Retinal pigment epithelial cell (primary cell): ENCODE data around the gene PSMD11.
A peak's percentile ranks its signal among the peaks of the same experiment; 100 is the strongest.
"Not testable (repeated sequence)": the region's sequence is repeated elsewhere in the genome, so short reads cannot be mapped to it uniquely, and the experiment has no call there.

Experiments
- DNase-seq: peaks from one replicate; pipeline ENCODE4 v3.0.0-alpha.2; 2010; ENCODE audit warnings: low read depth
- H3K4me3 ChIP-seq: 2 replicates; pipeline ENCODE4 v1.5.1; 2011; ENCODE audit warnings: mild to moderate bottlenecking, low read length, control low read depth, moderate library complexity
- TF ChIP-seq, protein P1 (sequence below): conservative IDR thresholded peaks from 2 replicates; pipeline ENCODE4 v1.5.1; 2011; ENCODE audit warnings: low read depth, low read length, control low read depth, inconsistent platforms

The PSMD11 gene

DNA sequence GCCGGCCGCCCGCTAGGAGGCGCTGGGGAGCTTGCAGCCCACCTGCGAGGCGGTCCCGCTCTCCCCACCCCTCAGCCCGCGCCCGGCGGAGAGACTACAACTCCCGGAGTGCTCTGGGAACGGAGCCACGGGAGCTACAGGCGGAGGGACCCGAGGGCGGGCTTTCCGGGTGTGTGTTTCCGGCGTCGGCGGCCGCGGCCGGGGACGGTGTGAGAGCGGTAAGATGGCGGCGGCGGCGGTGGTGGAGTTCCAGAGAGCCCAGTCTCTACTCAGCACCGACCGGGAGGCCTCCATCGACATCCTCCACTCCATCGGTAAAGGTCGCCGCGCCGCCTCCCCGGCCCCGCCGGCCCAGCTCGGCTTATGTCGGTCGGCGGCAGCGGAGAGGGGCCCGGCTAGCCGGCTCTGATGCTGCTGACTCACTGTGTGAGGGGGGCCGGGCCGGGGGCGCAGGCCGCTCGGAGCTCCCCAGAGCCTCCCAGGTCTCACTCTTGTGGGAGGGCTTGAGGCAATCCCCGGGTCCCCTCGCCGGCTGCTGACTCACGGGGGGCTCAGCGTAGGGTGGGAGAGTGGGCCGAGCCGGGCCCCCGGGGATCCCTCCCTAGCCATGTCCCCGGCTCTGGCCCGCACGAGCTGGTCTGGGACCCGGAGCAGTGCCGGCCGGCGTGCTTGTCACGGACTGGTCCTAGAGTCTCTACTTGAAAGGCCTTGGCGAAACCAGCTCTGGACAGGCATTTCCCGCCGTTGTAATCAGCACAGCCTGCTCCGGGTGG is at the start of gene PSMD11:
Gene PSMD11, plus strand, starts transcription at position 210 of the 773 bp plus-strand sequence. Its CDS starts 14 bp downstream, at position 224.
- TF ChIP-seq, protein P1, sequence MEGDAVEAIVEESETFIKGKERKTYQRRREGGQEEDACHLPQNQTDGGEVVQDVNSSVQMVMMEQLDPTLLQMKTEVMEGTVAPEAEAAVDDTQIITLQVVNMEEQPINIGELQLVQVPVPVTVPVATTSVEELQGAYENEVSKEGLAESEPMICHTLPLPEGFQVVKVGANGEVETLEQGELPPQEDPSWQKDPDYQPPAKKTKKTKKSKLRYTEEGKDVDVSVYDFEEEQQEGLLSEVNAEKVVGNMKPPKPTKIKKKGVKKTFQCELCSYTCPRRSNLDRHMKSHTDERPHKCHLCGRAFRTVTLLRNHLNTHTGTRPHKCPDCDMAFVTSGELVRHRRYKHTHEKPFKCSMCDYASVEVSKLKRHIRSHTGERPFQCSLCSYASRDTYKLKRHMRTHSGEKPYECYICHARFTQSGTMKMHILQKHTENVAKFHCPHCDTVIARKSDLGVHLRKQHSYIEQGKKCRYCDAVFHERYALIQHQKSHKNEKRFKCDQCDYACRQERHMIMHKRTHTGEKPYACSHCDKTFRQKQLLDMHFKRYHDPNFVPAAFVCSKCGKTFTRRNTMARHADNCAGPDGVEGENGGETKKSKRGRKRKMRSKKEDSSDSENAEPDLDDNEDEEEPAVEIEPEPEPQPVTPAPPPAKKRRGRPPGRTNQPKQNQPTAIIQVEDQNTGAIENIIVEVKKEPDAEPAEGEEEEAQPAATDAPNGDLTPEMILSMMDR = peak; percentile 87
- peak; percentile 86 for DNase-seq

DNA sequence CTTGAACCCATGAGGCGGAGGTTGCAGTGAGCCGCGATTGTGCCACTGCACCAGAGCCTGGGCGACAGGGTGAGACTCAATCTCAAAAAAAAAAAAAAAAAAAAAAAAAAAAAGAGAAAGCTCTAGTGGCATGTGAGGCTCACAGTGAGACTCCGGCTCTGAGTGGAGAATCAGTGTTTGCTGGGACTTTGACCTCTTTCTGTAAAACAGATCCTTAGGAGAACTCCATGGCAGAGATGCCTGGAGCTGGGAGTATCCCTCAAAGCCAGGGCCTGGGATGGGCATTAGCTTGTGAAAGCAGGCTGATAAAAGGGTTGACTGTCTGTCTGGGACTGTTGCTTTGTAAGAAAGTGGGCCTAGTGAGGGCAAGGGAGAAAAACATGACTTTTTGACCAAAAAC is 48.0 kb upstream of the PSMD11 start:
- TF ChIP-seq, protein P1 = no peak
- DNase-seq = no peak
- H3K4me3 ChIP-seq = no peak overlapping the region

More for the DNA sequence above, at the start of gene PSMD11:
- peak within 1 kb of the TSS; percentile 99 for H3K4me3 ChIP-seq

DNA sequence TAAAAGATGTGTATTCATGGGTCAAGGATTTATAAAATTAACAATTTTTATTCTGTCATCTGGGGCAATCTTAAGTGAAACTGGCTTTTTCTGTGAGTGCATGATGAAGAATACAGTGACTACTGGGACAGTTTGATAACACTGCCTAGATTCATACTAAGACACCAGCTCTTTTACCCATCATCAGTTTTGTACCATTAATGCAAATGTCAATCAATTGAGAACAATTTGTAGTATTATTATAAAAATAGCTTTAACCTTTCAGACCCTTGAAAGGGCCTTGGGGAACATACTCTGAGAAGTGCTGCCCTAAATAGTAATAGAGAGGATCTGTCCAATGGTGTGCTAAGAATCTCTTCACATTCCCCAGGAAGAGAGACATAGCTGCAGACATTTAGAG is 45.4 kb upstream of the PSMD11 start:
- DNase-seq = no peak
- TF ChIP-seq, protein P1 = no peak

DNA sequence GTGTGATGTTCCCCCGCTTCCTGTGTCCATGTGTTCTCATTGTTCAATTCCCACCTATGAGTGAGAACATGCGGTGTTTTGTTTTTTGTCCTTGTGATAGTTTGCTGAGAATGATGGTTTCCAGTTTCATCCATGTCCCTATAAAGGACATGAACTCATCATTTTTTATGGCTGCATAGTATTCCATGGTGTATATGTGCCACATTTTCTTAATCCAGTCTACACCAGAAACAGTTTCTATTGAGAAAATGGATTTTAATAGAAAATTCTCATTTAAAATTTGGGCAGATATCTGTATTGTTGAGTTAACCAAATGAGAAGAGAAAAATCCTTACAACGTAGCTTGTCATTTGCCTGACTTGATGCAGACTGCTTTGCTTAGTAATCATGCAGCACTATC is 34.2 kb upstream of the PSMD11 start:
- not testable (repeated sequence) for H3K4me3 ChIP-seq, DNase-seq

More for the DNA sequence above, 45.4 kb upstream of the PSMD11 start:
- no peak overlapping the region for H3K4me3 ChIP-seq

DNA sequence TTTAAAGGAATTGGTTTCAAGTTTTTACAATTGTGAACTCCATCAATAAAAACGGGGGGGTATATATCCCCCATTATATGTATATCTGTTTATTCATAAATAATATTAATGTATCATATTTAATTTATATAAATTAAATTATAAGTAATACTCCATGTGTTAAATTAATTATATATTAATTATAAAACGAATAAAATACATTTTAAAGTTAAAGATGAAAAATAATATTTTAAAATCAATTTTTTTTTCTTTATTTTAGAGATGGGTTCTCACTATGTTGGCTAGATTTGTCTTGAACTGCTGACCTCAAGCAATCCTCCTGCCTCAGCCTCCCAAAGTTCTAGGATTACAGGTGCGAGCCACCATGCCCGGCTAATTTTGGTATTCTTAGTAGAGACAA is 17.4 kb upstream of the PSMD11 start:
- no peak overlapping the region for H3K4me3 ChIP-seq
- TF ChIP-seq, protein P1 = no peak
- DNase-seq = no peak

DNA sequence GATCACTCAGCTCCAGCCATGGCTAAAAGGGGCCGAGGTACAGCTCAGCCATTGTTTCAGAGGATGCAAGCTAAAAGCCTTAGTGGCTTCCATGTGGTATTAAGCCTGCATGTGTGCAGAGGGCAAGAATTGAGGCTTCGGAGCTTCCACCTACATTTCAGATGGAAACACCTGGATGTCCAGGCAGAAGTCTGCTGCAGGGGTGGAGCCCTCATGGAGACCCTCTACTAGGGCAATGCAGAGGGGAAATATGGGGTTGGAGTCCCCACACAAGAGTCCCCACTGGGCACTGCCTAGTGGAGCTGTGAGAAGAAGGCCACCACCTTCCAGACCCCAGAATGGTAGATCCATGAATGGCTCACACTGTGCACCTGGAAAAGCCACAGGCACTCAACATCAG is 14.7 kb upstream of the PSMD11 start:
- no peak overlapping the region for H3K4me3 ChIP-seq
- DNase-seq = no peak
- TF ChIP-seq, protein P1 = no peak

DNA sequence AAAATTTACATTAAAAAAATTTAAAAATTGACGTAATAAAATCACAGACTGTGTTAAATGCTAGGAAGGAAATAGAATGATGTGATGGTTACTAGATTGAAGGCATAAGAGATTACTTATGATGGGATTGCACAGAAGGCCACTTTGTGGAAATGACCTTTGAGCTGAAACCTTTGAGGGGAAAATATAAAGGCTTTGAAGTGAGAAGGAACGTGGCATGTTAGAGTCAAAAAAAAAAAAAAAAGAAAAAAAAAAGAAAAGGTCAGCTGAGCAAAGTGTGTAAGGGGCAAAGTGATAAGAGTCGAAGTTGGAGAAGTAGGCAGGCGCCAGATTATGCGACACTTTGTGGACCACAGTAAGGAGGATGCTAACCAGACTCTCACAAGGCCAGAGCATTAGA is 3.6 kb upstream of the PSMD11 start:
- H3K4me3 ChIP-seq = no peak overlapping the region
- DNase-seq = no peak
- TF ChIP-seq, protein P1 = no peak
